Right cardiac atrium (tissue), 5 donors: Measurements from ENCODE around the gene LNPK. TPM values are rescaled to one million over a fixed set of nuclear protein-coding genes. Genes with fewer than 3 reads are reported as not detected.

Experiments
- ATAC-seq, 2 donors: fragments of 200-7000 bp; cut with Tn5 transposase; one replicate each; pipeline versions ENCODE4 v1.8.0 to v1.9.1; 2020; ENCODE audit warnings: moderate library complexity in 2 of 2, mild to moderate bottlenecking in 1 of 2
- DNase-seq, 3 donors: peaks; one replicate each; pipeline ENCODE4 v3.0.0-alpha.2; 2020
- H3K27ac ChIP-seq: one replicate; pipeline ENCODE4 v1.5.1; 2013; ENCODE audit warnings: mild to moderate bottlenecking, low read length, control low read depth, moderate library complexity
- H3K27me3 ChIP-seq: one replicate; pipeline ENCODE4 v1.6.1; 2013; ENCODE audit not compliant: control insufficient read depth, insufficient read depth
- H3K4me1 ChIP-seq: one replicate; pipeline ENCODE4 v1.6.1; 2013; ENCODE audit warnings: low read length; ENCODE audit not compliant: control insufficient read depth, insufficient read depth
- H3K4me3 ChIP-seq: one replicate; pipeline ENCODE4 v1.5.1; 2013; ENCODE audit warnings: low read length, control low read depth
- H3K9me3 ChIP-seq: one replicate; pipeline ENCODE4 v1.6.1; 2013; ENCODE audit warnings: low read length; ENCODE audit not compliant: control insufficient read depth
- WGBS: extraction: QIAGEN DNeasy Blood & Tissue Kit; methylation state at CpG from one replicate; pipeline ENCODE4 v1.1.7; 2013; 5-methylcytosine and 5-hydroxymethylcytosine counted together
- intact Hi-C, 4 donors: fragments of 100-400 bp; cut with DNase I; formaldehyde crosslinking; loops; one replicate each; pipeline versions ENCODE4 v1.11.0 to v1.14.0; 2022 to 2023
- polyA plus RNA-seq: library from polyadenylated mRNA; stranded (reverse); fragments of 200-250 nt; gene quantifications from one replicate; pipeline ENCODE4 v1.2.3, GENCODE V29; 2013
- total RNA-seq, 4 donors: library from RNA; stranded (reverse); fragmentation: NEBNext Ultra II Directional; extraction: Animal tissue kit (Norgen Biotek cat#: 25700); gene quantifications; one replicate each; pipeline ENCODE4 v1.2.1, GENCODE V29; 2021
- donor health status: healthy with polysubstance abuse.
- donor health status: DM: no; HTN: yes; CAD: no.
- donor health status: DM: no; HTN: no; CAD: no.
- donor health status: DM: no; HTN: yes; CAD: no; lungs with severe emphysema.
- donor health status: DM: yes; HTN: yes; CAD: no.

Gene LNPK
- total and polyA plus RNA-seq, 5 donors, result 4.6 to 37.2 (median 23.5) TPM

DNA sequence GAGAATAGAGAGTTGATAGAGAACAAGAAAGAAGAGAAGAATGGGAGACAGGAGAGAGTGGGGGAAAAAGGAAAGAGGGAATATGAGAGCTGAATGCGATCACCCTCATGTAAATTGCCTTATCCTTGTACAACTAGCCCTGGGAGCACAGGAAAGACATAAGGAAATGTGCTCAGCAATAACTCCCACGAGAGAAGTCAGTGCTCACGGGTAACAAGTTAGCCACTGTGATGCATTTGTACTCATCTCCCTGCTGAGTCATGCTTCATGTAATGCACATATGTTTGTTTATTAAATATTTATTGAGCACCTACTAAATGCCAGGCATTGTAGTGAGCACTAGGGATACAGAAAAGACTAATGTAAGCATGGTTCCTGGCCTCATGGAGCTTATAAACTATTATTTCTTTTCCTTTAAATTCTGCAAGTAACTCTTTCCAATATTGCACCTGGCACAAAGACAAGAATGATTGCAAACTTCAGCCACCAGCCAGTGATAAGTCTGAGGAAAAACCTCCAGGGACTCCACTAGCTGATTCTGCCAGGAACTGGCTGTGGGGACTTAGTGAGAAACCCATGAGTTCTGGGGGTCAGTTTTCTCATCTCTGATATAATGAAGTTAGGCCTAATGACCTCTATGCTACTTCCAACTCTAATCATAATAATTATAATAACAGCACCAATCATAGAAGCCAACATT lies 124.1 kb downstream of the LNPK start:
- intact Hi-C loops, result no loop called here

DNA sequence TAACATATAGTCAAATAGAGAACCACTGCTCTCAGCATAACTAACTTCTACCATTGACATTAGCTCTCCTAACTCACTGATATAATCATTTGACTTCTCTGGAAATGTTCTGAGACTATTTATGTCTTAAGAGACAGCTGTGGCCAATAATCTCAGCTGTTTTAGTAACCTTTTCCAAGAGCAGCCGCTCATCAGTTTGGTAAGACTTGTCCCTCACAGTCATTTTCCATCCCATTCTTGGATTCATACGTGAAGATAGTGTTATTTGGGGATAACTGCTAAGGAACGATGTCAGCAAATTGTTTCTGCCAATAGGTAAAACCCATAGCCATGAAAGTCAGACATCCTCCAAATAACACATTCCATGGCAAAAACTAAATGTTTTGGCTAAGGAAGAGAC lies 127.8 kb downstream of the LNPK start:
- DNase-seq (no peak), ATAC-seq (no peak)
- intact Hi-C loops, result no loop called here
- WGBS, result 58% methylated on average over 3 of the region's 3 CpGs
- no peaks in the 10 kb centered on the region for H3K9me3 ChIP-seq
- H3K27ac ChIP-seq, result no peak overlapping the region
- H3K4me1 ChIP-seq, result no peaks in the 10 kb centered on the region
- no peaks in the 10 kb centered on the region for H3K27me3 ChIP-seq
- H3K4me3 ChIP-seq, result no peak overlapping the region

More for the DNA sequence above, 124.1 kb downstream of the LNPK start:
- no peak overlapping the region for H3K4me3 ChIP-seq
- ATAC-seq (peak in 1 of 2 donors; percentile 29), DNase-seq (no peak)
- WGBS, result 62% methylated on average over 3 of the region's 3 CpGs
- H3K9me3 ChIP-seq, result no peaks in the 10 kb centered on the region
- H3K4me1 ChIP-seq, result no peaks in the 10 kb centered on the region
- H3K27me3 ChIP-seq, result no peaks in the 10 kb centered on the region
- no peak overlapping the region for H3K27ac ChIP-seq

Other genes with a start within 250 kb of the LNPK start
- gene EVX2, start 81.7 kb upstream of the LNPK start, total RNA-seq, result not detected
- gene EVX2, start 81.7 kb upstream of the LNPK start, polyA plus RNA-seq, result not detected
- not detected for gene HOXD13, start 90.5 kb upstream of the LNPK start, total RNA-seq
- gene HOXD13, start 90.5 kb upstream of the LNPK start, polyA plus RNA-seq, result not detected
- not detected for gene HOXD12, start 97.5 kb upstream of the LNPK start, total RNA-seq
- not detected for gene HOXD12, start 97.5 kb upstream of the LNPK start, polyA plus RNA-seq
- not detected for gene HOXD11, start 105.0 kb upstream of the LNPK start, total RNA-seq
- gene HOXD11, start 105.0 kb upstream of the LNPK start, polyA plus RNA-seq, result not detected
- gene HOXD10, start 114.5 kb upstream of the LNPK start, total RNA-seq, result not detected
- gene HOXD10, start 114.5 kb upstream of the LNPK start, polyA plus RNA-seq, result not detected
- gene HOXD9, start 120.5 kb upstream of the LNPK start, total RNA-seq, result not detected
- 0.09 TPM for gene HOXD9, start 120.5 kb upstream of the LNPK start, polyA plus RNA-seq
- under 1 TPM; 0.11 to 0.39 (median 0.28) TPM for gene HOXD8, start 127.4 kb upstream of the LNPK start, total RNA-seq
- 0.63 TPM for gene HOXD8, start 127.4 kb upstream of the LNPK start, polyA plus RNA-seq
- gene HOXD4, start 149.3 kb upstream of the LNPK start, total RNA-seq, result not detected
- gene HOXD4, start 149.3 kb upstream of the LNPK start, polyA plus RNA-seq, result 0.29 TPM
- gene HOXD3, start 155.0 kb upstream of the LNPK start, total RNA-seq, result not detected
- 0.16 TPM for gene HOXD3, start 155.0 kb upstream of the LNPK start, polyA plus RNA-seq
- not detected for gene HOXD1, start 186.4 kb upstream of the LNPK start, total RNA-seq
- 0.05 TPM for gene HOXD1, start 186.4 kb upstream of the LNPK start, polyA plus RNA-seq